Right ventricle myocardium inferior (tissue), 1 donor: ENCODE data around the gene PAN3. TPM values are rescaled to one million over a fixed set of nuclear protein-coding genes. Genes with fewer than 3 reads are reported as not detected.
"Not testable (repeated sequence)": the region's sequence is repeated elsewhere in the genome, so short reads cannot be mapped to it uniquely, and the experiment has no call there.

Source experiments
- ATAC-seq: fragments of 200-7000 bp; cut with Tn5 transposase; one replicate; pipeline ENCODE4 v1.9.1; 2020; ENCODE audit warnings: mild to moderate bottlenecking, moderate library complexity
- DNase-seq: peaks from one replicate; pipeline ENCODE4 v3.0.0; 2021; ENCODE audit errors: missing footprints
- intact Hi-C: fragments of 100-400 bp; cut with DNase I; formaldehyde crosslinking; loops from one replicate; pipeline ENCODE4 v1.11.0; 2022
- long read RNA-seq: library from polyadenylated mRNA; unstranded; transcript quantifications from one replicate; pipeline ENCODE4 v2.0.0, GENCODE V29; 2021
- total RNA-seq: library from RNA; stranded (reverse); fragmentation: NEBNext Ultra II Directional; extraction: Animal tissue kit (Norgen Biotek cat#: 25700); gene quantifications from one replicate; pipeline ENCODE4 v1.2.1, GENCODE V29; 2021
- donor health status: DM: no; HTN: yes; CAD: no; lungs with severe emphysema.

PAN3 gene
- 8.7 TPM for total RNA-seq
- long read RNA-seq: 0 reads

DNA sequence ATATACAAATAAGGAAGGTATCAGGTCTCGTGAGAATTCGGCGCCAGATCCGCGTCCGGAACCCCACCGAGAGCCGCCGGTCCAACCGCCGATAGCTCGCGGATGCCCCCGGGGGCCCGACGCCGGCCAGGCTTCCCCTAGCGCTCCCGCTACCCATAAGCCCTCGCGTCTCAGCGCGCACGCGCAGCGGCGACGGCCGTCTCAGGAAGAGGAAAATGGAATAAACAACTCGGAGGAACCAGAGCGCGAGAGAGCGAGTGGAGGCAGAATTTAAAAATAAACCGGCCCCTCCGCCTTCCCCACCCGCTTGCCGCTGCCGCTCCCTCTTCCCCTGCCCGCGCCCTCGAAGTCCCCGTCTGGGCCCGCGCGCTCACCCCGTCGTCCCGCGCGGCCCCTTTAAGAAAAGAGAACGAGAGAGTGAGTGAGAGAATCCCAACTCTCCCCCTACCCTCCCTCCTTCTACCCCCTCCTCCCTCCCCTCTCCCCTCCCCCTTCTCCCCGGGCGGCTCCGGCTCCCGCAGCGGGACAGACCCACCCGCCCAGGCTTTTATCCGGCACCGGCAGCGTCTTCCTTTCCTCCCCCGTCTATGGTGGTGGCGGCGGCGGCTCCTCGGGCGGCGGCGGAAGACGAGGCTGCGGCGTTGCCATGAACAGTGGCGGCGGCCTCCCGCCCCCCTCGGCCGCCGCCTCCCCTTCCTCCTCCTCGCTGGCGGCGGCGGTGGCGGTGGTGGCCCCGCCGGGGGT is at the start of gene PAN3:
Gene PAN3 (plus strand): TSS at position 534 of the 744 bp plus-strand sequence. CDS start 113 bp downstream, at position 647.
- ATAC-seq (peak; percentile 90), DNase-seq (peak; percentile 98)
- intact Hi-C loops: loop anchor here (5.0 to 10.0 kb wide), 2 partner anchors 499 to 683 kb away; partner anchors contain the start of gene MTIF3

DNA sequence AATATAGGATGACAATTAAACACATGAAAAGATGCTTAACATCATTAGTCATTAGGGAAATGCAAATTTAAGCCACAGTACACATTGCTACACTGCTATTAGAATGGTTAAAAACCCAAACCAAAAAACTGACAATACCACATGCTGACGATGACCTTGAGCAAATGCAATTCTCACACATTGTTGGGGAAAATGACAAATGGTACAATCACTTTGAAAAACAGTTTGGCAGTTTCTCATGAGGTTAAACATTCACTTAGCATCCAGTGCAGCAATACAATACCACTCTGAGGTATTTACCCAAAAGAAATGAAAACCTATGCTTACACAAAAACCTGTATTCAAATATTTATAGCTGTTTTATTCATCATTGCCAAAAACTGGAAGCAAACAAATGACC is 49.3 kb upstream of the PAN3 start:
- DNase-seq: no peak
- intact Hi-C loops: no loop called here
- ATAC-seq: no peak

DNA sequence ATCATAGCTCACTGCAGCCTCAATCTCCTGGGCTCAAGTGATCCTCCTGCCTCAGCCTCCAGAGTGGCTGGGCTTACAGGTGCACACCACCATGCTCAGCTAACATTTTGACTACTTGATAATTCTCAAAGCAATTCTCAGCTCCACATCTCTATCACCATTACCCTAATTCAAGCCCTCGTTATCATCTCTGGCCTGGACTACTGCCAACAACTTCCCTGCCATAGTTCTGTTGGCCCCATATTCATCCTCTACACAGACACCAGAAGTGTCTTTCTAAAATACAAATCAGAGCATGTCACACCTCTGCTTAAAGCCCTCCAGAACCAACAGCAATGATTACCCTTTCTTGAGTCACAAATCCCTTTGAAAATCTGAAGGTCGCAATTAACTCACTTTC is 45.9 kb upstream of the PAN3 start:
- DNase-seq: no peak
- ATAC-seq: no peak
- intact Hi-C loops: no loop called here

- no peak for DNase-seq
- intact Hi-C loops: no loop called here
- no peak for ATAC-seq
Observed at GRCh38 chr13:28093881-28094280, 44.5 kb upstream of the PAN3 start.

DNA sequence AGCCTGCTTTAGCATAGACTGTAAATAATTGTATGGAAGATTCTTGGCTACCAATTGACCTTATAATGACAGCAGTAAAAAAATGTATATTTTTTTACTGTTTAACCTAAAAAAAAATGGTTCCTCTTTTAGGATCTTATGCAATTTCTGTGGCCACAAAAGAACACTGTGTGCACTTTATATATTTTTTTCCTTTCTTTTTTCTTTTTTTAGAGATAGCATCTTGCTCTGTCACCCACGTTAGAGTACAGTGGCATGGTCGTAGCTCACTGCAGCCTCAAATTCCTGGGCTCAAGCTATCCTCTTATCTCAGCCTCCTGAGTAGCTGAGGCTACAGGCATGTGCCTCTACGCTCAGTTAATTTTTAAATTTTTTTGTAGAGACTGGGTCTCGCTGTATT is 44.0 kb upstream of the PAN3 start:
- ATAC-seq (no peak), DNase-seq (no peak)
- intact Hi-C loops: no loop called here

DNA sequence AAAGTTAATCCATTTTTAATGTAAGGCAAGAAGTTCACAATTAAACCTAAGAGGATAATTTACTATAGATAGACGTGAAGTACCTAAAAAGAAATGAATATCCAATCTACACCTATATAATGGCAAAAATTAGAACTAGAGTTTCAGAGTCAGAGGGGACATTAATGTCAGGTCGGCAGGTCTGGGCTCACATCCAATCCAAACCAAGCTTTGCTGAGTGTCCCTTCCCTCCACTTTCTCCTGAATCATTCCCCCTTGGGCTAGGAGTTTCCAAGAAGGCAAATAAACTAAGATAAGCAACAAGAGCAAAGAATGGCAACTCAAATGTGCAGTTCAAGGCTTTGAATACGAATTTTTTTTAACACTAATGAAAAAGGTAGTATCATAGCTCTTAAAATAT is 40.8 kb upstream of the PAN3 start:
- intact Hi-C loops: no loop called here
- ATAC-seq (no peak), DNase-seq (no peak)

- no peak for ATAC-seq
- intact Hi-C loops: no loop called here
- DNase-seq: no peak
Observed at GRCh38 chr13:28099396-28100149, 38.8 kb upstream of the PAN3 start.

DNA sequence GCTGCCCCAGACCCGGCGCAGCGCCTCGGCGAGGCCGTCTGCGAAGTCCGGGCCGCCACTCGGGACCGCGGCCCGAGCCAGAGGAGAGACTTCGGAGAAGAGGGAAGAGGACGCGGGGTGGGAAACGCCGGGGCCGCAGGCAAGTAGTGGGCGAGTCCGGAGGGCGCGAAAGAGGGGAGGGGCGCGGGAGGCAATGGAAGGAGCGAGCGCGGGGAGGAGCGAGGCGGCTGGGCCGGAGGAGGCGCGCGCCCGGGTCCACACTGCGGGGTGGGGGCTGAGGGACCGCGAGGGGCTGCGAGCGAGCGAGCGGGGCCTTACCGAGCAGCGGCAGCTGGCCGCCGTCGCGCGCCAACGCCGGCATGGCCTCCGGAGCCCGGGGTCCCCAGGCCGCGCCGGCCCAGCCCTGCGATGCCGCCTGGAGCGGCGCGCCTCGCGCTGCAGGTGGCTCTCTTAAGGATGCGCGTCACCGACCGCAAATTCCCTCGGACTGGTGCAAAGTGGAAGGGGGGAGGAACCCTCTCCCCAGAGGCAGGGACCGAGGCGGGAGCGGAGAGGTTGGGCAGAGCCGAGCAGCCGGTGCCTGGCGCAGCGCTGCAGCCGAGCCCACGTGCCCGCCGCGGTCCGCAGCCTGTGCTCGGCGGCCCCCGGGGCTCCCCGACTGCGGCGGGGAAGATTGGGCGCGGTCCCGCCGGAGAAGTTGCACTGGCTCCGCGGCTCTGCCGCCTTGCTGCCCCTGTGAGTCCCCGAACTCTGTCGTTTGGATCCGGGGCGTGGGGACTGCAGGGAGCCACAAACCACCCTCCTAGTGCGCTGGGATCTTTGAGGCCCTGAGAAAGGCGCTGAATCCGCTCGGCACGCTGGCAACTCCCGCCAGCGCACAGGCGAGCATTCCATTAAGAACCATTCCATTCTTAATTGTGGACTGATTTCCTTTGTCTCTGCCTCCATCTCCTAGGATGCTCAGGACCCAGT is 37.9 kb upstream of the PAN3 start, which contains the start of gene FLT3:
Gene FLT3 (minus strand): TSS at position 427 of the 972 bp plus-strand sequence. CDS start 66 bp downstream, at position 361.
- intact Hi-C loops: no loop called here
- peak; percentile 76 for DNase-seq

GRCh38 chr13:28101886-28102285 is 36.5 kb upstream of the PAN3 start:
- ATAC-seq, intact Hi-C loops, DNase-seq: not testable (repeated sequence)

More for the DNA sequence above, 37.9 kb upstream of the PAN3 start, which contains the start of gene FLT3:
- no peak for ATAC-seq

DNA sequence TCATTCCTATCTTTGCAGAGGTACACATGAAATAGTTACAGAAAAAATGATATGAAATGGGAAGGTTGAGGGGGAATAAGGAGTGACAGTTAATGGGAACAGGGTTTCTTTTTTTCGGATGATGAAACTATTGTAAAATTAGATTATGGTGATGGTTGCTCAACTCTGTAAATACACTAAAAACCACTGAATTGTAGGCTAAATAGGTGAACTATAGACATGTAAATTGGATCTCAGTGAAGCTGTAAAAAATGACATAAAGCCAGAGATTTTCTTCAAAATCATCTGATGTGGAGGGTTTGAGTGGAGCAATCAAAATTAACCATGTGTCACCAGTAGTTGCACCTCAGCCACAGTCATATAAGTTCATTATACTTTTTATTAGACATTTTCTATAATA is 31.4 kb upstream of the PAN3 start:
- DNase-seq (no peak), ATAC-seq (no peak)
- intact Hi-C loops: no loop called here

- intact Hi-C loops: no loop called here
- no peak for DNase-seq
- ATAC-seq: no peak
Observed at GRCh38 chr13:28110414-28110813, 27.9 kb upstream of the PAN3 start.

DNA sequence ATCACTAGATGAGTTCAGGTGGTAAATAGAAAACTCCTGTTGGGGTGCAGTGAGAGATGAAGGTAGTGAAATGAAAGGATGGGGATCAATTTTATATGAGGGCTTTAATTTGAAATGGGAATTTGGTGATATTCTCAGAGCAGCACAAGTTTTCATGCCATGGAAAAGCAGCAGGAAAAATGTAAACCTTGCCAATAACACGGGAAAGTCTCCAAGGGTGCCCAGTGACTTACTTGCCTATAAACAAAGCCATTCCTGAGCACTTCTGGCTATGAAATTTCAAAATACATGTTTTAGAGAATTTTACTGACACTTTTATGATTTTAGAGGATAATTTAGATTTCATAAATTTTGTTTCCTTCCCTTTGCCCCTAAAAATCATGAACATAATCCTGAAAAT is 21.6 kb upstream of the PAN3 start:
- DNase-seq (no peak), ATAC-seq (no peak)
- intact Hi-C loops: no loop called here

DNA sequence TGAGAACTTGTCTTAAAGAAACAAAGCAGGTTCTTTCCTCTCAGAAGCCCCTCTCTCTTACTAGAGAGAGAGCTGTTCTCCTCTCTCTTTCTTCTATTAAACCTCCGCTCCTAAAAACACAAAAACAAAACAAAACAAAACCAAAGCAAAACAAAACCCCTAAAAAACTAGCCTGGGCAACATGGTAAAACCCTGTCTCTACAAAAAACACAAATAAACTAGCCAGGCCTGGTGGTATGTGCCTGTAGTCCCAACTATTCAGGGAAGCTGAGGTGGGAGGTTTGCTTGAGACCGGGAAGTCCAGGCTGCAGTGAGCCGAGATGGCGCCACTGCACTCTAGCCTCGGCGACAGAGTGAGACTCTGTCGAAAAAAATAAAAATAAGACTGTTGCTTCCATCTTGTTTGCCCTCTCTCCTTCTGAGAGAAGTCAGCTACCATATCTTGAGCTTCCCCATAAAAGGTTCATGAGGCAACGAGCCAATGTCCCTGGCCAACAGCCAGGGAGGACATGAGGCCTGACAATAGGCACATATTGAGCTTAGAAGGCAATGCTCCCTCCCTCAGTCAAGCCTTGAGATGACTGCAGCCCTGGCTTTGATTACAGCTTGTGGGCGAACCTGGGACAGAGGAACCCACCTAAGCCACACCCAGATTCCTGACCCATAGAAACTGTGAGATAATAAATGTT is 20.5 kb upstream of the PAN3 start:
- intact Hi-C loops: no loop called here
- ATAC-seq (peak; percentile 44), DNase-seq (peak; percentile 79)

GRCh38 chr13:28120317-28120716 is 18.0 kb upstream of the PAN3 start:
- intact Hi-C loops: no loop called here
- DNase-seq (no peak), ATAC-seq (no peak)

DNA sequence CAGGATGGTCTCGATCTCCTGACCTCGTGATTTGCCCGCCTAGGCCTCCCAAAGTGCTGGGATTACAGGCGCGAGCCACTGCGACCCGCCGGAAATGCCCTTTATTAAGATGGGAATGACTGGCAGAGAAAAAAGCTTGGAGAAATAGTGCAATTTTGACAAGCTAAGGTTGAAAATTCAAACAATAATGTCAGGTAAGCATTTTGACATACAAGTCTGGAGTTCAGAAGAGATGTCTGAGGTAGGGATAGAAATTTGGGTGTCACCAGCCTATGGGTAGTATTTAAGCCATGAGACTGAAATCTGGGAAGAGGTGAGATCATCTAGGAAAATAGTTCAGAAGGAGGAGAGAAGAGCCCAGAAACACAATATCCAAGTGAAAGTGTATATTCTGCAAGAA is 17.1 kb upstream of the PAN3 start:
- intact Hi-C loops: no loop called here
- ATAC-seq (no peak), DNase-seq (no peak)

DNA sequence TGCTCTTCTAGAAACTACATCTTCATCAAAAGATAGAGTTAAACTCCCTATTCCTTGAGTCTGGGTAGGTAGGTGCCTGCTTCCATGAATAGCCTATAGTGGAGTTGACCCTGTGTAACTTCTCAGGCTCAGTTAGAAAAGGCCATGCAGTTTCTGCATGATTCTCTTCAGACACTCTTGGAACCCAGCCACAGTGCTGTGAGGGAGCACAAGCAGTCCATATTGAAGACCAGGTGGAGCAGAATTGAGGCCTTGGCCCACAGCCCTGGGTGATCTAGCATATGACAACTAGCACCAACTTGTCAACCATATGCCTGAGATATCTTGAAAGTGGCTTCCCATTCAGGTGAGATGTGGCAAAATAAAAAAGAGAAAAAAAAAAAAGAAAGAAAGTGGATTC is 10.3 kb upstream of the PAN3 start:
- DNase-seq: no peak

GRCh38 chr13:28128926-28129325 is 9.4 kb upstream of the PAN3 start:
- DNase-seq (no peak), ATAC-seq (no peak)
- intact Hi-C loops: no loop called here

More for the DNA sequence above, 10.3 kb upstream of the PAN3 start:
- intact Hi-C loops: no loop called here
- ATAC-seq: no peak
